HG02852 (cell line): ENCODE results near the gene EXOC4.

Experiments
- ATAC-seq: cut with Tn5 transposase; IDR thresholded peaks from one replicate; pipeline ENCODE4 v1.9.1; 2021; ENCODE audit warnings: mild to moderate bottlenecking, moderate library complexity; ENCODE audit not compliant: unreplicated experiment

The EXOC4 gene

DNA sequence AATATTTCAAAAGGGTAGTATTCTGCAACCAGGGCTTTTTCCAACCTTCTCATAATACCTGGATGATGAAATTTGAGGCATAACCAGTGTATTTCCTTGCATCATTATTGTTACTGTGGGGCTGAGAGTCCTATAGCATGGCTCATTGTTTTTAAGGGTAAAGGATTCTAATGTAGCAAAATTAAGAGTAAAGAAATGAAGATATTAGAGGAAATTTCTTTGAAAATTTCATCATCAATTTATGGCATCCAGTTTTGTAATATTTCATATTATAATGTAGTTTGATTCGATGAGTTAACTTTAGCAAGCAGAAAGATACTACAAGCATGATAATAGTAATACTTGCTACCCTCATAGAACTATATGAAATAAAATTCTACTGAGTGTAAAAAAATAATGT lies 486.9 kb downstream of the EXOC4 start:
- no peak for ATAC-seq

DNA sequence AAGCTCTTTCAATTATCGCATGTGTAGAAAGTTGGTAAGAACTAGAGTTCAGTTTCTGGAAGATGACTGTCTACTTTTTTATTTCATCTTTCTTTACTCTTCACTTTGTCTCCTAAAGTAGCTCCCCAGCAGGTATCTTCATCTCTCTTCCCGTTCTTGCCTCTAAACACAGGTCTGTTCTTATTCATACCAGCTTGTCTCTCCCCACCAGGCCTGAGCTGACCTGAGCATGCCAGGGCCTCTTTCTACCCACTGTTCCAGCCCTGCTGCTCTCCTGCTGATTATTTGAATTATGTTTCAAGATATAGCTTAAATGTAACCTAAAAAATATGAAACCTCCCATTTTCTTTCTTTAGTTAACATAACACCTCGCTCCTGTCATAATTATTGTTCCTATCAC lies 488.2 kb downstream of the EXOC4 start:
- ATAC-seq = no peak

DNA sequence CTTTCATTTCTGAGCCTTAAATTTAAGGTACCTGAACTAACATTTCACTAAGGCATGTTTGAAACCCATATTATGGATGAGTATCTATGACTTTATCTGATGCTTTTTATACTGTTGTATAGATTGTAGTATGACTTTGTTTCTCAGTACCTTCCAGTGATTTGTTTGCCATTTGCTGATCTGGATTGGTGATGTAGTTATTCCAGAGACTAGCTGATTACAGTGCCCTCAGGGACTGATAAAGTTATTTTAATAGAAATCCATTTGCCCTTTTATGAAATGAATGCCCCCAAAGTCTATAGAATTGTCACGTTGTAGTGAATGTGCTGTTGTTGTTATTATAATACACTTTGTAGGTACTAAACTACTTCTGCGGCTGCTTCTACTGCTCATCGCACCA lies 488.8 kb downstream of the EXOC4 start:
- no peak for ATAC-seq

DNA sequence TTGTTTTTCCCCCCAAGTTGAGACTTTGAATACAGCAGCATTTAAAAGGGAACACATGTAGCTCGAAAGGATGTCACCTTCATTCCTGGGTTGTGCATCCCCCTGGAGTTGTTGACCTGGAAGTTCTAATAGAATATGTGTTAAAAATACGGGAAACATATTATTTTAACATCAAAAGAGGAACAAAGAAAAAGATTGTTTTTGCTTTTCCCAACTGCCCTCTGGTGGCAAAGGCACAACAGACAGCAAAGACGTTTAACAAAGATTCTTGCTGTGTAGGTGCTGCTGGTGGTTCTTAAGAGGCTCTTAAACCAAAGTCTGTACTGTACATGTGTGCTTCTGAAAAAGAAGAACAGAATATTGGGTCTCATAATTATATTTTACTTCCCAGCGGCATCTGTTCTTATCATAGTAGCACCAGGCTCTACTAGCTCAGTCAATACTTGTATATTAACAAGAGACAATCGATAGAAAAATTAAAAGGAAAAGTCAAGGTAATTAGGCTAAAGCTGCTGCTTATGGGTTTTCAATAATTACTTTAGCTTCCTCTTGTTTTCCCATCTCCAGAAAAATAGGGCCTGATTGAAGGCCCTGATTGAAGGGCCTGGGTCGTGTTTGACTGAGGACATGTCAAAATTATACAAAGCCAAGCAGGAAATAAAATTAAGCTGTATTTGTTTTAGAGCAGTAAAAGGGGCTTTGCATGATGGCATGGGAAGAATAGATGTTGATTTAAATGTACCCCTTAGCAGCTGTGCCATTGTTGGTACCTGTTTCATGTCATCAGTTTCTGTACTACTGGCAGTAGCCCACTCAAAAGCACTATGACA lies 490.0 kb downstream of the EXOC4 start:
- ATAC-seq = no peak

DNA sequence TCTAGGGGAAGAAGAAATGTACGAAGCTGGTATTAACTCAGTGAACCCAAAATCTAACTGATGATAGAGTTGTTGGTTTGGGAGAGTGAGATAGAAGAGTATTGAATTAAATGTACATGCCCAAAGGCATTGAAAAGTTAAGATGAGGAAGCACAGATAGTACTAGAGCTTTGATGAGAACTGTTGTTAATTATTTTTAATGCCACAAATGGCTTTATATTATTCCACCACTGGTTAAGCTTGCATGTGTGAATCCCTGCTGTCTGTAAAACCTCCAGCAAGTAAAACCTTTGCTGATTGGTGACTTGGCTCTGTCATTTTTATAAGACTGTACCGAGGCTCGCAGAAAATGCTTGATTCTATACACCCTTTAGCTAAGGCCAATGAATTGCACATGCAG lies 491.6 kb downstream of the EXOC4 start:
- ATAC-seq = no peak

DNA sequence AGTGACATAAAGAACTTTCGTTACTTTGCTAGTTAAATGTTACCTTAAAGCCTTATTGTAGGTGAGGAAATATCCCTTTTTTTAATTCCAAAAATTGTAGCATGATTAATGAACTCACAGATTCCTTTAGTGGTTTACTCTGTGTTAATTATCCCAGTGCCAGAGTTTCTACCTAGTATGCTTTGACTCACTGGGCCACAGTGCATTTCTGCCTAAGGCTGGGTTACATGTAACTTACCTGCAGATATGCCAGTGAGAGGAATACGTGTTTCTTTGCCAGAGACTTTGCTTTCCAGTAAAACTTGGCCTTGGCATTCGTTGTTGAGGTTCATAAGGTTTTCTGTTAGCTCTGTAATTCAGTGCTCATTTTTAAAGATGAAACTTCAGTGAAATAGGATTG lies 493.4 kb downstream of the EXOC4 start:
- ATAC-seq = no peak

DNA sequence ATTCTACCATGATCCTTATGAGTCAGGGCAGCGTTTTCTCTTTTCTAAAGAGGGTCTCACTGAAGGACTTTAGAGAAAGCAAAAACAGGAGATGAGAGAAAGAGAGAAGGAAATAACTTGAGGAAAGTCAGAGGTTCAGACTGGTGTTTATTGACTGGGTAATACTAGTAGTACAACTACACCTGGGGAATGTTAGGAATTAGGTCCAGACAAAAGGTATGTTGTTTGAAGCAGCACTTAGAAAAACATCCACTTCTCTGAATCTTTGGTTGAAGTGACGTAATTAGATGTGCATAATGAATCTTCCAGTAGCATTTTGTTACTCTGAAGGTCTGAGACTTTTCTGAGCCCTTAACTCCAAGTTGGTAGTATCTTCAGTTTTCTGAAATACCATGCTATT lies 494.0 kb downstream of the EXOC4 start:
- no peak for ATAC-seq

DNA sequence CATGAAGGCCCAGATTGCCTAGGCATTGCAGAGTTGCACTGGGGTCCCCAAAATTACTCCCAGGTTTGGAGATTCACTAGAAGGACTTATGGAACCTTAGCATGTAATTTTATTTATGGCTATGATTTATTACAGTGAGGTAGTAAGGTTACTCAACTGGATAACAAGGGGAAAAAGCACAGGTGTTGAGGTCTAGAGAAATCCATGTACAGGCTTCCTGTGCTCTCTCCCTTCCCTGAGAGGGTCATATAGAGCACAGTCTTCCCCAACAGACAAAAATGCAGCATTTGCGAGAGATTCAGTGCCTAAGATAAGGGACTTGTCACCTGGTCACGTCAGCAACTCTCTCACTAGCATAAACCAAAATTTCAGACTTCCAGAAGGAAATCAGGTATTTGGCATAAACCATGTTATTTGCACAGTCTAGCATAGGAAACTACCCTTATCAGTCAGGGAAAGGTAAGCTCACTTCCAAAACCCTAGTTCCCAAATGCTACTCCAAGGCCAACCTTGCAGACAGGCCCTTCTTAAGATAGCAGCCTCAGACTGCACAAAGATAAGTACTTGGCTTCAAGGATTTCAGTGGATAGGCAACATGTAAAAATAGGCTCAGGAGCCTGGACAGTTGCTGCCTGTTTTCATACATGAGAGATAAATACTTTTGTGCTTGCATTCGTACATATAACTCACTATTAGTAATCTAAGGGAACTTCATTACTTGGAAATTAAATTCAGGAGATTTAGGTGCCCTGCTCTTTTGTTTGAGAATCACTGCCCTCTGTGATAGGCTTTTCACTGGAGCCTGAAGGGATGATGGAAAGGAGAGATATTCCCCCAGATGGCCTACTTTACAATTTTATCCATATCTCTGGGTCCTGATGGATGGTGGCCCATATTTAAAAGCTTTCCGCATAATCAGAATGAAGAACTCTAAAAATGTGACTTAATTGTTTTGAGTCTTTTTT lies 495.8 kb downstream of the EXOC4 start:
- ATAC-seq = no peak

DNA sequence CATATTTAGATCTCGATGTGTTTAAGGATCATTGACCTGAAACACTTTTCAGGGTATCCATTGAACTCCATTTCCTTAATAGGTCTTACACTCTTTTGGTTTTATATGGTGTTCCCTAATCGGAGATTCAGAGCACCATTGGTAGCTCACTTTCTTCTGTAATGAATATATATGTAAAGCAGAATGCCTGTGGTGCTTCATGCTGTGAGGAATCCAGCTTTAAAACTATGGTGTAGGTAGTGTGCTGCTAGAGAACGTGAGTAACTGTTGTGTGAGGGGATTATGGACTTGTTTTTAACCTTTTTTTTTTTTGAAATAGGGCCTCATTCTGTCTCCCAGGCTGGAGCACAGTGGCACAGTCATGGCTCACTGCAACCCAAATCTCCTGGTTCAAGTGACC lies 497.4 kb downstream of the EXOC4 start:
- no peak for ATAC-seq

DNA sequence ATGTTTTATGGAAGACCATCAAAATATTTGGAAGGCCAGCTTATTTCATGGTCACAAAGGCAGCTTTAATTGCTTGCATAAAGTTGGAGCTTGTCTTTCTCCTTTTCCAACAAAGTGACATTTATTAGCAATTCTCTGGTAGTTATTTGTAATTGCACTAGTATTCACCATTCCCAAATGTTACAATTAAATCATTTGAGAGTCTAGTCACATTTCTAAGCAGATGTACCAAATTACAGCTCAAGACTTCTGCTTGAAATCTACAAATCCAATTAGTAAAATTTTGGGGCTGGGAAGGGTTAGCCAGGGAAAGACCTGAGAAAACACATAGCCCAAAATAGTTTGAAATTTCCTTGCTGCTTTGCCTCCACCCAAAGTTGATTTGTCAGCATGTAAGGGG lies 498.2 kb downstream of the EXOC4 start:
- no peak for ATAC-seq

DNA sequence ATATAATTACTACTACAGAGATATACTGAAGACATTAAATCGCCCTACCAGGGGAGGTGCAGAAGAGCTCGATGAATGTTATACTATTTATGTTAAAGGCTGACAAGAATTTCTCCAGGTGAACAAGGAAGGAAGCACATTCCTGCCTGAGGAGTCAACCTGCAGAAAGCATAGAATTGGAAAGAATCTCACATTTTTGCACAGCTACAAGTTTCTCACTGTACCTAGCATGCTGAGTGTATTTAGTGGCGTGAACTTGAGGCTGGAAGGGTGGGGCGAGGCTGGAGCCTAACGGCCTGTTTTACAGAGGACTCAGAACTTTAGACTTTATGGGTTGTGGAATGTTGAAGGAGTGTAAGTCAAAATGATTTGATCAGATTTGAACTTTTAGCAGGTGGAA lies 500.6 kb downstream of the EXOC4 start:
- no peak for ATAC-seq

DNA sequence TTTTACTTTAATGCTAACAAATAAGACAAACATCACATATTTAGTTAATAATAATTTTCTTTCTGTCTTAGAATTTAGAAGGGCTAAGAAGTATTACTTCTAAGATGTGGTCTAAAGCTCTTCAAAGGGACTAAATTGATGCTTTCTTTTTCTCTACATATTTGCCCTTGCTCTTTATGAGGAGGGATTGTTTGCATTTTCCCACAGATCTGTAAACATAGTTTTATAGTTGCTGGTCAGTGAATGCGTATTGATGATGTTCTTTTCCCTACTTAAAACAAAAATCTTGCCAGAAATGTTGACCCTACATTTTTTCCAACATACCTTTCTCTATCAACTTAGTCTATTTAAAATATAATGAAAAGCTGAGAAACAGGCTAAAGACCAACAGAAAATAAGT lies 501.8 kb downstream of the EXOC4 start:
- no peak for ATAC-seq

DNA sequence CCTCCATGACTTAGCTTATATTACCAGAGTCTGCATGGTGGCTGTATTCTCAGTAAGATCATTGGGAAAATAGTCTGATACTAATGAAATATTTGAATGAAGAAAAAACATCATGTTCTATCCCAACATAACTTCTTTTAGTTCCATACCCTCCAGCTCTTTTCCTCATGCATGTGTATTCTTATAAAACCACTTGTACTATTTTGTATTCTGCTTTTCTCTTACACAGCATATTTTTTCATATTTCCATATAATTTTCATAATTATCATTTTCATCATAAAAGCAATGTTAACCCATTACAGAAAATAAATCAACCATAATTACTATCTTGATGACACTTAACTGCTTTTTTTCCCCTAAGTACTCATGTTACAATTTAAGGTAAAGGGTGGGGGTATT lies 503.0 kb downstream of the EXOC4 start:
- ATAC-seq = no peak

DNA sequence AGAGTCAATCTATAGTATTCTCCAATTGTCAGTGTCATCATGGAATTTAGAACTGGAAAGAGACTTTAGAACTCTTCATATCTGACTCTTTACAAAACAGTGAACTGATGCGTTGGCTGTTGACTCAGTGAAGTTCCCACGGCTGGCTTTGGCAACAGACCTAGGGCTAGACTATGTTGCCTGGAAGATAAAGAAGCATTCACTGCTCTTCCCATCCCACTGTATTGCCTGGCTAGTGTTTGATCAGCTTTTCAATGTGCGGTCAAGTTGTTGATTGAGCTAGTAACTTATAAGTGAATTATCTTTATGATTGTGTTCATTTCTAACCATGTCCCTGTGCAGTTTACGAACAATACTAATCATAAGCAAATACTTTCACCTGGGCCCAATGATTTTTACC lies 508.6 kb downstream of the EXOC4 start:
- no peak for ATAC-seq

DNA sequence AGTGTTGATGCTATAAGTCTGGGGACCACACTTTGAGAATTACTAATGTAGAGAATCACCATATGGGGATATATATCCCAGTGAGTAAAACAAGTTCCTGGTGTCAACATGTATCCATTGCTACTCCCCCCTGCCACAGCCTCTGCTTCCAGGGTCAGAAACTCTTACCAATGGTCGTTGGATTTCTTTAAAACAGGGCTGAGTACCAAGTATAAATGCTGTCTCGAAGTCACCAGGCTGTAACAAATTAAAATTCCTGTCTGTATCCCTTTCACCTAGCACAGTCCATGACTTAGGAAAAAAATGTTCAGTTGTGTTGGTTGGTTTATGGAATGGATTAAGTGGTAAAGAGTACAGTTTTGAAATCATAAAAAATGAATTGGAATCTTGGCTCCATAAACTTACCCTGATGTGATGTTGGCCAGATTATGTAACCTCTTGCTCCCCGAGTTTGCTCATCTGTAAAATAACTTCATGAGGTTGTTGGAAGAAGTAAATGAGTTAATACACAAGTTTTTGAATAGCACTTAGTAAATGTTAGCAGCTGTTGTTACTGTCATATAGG lies 510.3 kb downstream of the EXOC4 start:
- ATAC-seq = no peak

DNA sequence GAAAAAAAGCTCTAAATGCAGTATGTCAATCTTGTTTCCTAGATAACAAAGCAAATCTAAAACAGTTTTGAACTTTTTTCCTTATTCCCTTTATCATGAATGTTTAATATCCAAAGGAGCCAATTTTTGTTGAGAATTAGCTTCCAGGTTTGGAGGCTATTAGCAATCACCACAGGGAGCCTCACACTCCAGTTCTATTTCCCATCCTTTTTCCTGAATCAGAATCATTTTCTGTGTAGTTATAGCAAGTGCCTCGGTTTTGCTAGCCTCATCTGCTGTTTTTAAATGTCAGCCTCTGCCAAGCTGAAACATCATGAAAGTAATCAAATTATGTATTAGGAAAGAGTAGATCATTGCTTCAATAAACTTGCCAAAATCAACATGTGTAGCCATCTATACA lies 516.8 kb downstream of the EXOC4 start:
- ATAC-seq = no peak

DNA sequence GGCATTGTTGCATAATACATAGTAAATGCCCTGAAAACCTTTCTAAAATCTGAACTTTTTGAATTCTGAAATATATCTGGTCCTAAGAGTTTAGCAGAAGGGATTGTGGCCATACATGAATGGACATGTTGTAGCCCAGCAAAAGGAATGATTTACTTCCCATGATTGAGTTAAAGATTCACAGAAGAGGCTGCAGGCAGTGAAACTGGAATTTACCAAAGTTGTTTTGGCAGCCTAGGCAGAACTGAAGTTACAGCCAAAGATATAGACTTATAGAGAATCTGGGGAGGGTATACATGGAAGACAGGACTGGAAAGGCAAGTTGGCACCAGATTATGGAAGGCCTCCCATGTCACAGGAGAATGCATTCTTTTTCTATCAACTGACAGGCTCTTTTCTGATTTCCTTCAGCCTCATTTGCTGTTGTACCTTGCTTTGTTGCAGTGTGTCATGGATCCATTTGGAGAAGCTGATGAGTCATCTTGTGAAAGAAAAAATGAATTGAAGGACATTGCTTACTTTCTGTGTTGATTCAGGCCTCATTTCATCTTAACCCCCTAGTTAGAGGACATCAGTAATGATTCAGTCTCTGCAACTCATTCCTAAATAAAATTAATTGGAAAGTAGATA lies 518.1 kb downstream of the EXOC4 start:
- no peak for ATAC-seq

DNA sequence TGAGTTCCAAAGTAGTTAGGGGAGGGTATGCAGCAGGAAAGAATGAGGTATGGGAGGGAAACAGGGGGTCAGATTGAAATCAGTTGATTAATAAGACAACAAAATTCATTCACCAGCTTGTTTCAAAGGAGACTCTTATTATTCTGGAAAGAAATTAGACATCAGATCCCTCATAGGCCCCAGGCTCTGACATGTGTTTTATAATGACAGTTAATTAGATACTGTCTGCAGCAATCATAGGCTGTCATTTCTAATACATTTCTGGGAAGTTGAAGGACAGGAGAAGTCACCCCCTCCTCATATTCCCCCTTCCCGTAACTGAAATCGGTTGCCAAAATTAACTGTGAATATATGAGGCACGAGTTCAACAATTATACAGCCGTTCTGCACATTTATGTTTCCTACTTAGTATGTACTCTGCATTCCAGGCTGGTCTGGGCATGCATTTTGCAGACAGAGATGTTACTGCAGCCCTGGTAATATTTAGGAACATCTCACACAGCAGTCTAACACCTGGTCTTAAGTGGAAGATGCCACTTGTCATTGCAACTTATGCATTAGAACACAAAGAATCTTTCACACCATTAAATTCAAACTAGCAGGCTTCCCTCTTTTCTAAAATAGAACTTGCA lies 519.0 kb downstream of the EXOC4 start:
- no peak for ATAC-seq

DNA sequence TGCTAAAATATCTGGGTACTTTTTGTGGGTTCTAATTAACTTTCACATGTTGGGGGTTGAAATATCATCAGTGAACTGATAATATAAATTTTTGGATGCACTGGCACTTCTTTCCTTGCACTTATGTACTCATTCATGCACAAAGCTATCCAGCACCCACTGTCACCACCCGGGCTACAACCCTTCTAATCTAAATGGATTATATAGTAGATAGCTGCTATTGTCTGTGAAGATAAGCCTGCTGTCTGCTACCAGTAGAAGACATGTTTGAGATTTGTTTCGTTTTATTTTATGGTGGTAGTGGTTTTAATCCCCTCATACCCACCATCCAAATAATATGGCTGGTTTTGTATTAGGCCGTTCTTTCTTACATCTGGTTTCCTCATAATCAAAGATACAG lies 520.7 kb downstream of the EXOC4 start:
- no peak for ATAC-seq

DNA sequence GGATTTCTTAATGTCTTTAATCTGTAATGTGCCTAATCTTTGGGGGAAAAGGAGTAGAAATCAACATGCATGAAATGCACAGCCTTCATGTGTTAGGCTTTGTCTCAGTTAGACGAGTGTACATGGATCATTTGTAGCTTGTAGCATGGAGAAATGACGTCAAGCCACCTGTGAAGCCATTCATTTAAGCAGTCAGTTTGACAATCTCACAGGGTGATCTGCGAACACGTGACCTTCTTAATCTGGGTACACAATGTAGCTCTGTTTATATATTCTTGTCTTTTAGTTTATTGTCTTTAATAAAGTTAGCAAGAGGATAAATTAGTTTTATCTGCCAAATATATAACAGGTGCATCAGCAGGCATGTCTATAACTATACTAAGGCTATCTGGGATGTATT lies 522.3 kb downstream of the EXOC4 start:
- ATAC-seq = no peak

DNA sequence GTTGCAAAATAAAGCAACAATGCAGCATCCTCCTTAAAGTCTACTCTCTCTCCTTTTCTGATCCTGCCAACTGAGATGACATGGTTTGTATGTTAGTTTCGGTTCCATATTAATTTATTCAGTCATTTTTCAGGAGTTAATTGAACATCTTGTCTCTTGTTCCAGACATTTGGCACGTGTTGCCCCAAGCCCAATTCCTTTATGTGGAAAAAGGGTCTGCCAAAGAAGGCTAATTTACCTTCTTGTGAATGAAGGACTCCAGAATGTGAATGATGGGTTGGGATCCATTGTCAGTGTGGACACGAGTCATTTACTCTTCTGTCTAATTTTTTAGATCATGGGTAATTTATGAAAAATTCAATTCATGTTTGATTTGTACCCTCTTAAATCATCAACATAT lies 523.4 kb downstream of the EXOC4 start:
- ATAC-seq = no peak
